ENCODE results near the gene MYEOV.

MYEOV gene

GRCh38 chr11:69293819-69294505 is at the start of gene MYEOV:
Gene MYEOV, plus strand, starts transcription at chr11:69294155. Its CDS starts 1,200 bp downstream, at chr11:69295355.
- DNase-seq, result no peak

GRCh38 chr11:69244266-69244665 is 49.7 kb upstream of the MYEOV start:
- no peak for DNase-seq

- no peak for DNase-seq
Measured at GRCh38 chr11:69245041-69245440, 48.9 kb upstream of the MYEOV start.

- DNase-seq, result no peak
Measured at GRCh38 chr11:69245491-69246345, 48.2 kb upstream of the MYEOV start.

- DNase-seq, result no peak
Measured at GRCh38 chr11:69249311-69250185, 44.4 kb upstream of the MYEOV start.

GRCh38 chr11:69250186-69251056 is 43.5 kb upstream of the MYEOV start:
- DNase-seq, result no peak

- DNase-seq, result no peak
Measured at GRCh38 chr11:69251057-69251393, 42.9 kb upstream of the MYEOV start.

- DNase-seq, result no peak
Measured at GRCh38 chr11:69251639-69252489, 42.1 kb upstream of the MYEOV start.

GRCh38 chr11:69252490-69252837 is 41.5 kb upstream of the MYEOV start:
- no peak for DNase-seq

GRCh38 chr11:69253028-69253427 is 40.9 kb upstream of the MYEOV start:
- DNase-seq, result no peak

- no peak for DNase-seq
Measured at GRCh38 chr11:69257134-69257533, 36.8 kb upstream of the MYEOV start.

GRCh38 chr11:69257838-69258658 is 35.9 kb upstream of the MYEOV start:
- no peak for DNase-seq

GRCh38 chr11:69259096-69259495 is 34.9 kb upstream of the MYEOV start:
- no peak for DNase-seq

- DNase-seq, result no peak
Measured at GRCh38 chr11:69260622-69261021, 33.3 kb upstream of the MYEOV start.

GRCh38 chr11:69261116-69261515 is 32.8 kb upstream of the MYEOV start:
- DNase-seq, result no peak

- DNase-seq, result no peak
Measured at GRCh38 chr11:69262918-69263735, 30.8 kb upstream of the MYEOV start.

- DNase-seq, result no peak
Measured at GRCh38 chr11:69263736-69264052, 30.3 kb upstream of the MYEOV start.

GRCh38 chr11:69264486-69264885 is 29.5 kb upstream of the MYEOV start:
- no peak for DNase-seq

- no peak for DNase-seq
Measured at GRCh38 chr11:69265210-69265609, 28.7 kb upstream of the MYEOV start.

Data from NCI-H1092 treated with DMSO at 0.1 percent for 48 hours (cell line).